DLD1 (cell line): ENCODE measurements around the gene MPIG6B.

Source experiments
- in situ Hi-C: cut with HindIII; loops from 2 replicates; pipeline ENCODE4 v1.10.0; 2017; ENCODE audit warnings: low sequenced_read_pairs

The MPIG6B gene

DNA sequence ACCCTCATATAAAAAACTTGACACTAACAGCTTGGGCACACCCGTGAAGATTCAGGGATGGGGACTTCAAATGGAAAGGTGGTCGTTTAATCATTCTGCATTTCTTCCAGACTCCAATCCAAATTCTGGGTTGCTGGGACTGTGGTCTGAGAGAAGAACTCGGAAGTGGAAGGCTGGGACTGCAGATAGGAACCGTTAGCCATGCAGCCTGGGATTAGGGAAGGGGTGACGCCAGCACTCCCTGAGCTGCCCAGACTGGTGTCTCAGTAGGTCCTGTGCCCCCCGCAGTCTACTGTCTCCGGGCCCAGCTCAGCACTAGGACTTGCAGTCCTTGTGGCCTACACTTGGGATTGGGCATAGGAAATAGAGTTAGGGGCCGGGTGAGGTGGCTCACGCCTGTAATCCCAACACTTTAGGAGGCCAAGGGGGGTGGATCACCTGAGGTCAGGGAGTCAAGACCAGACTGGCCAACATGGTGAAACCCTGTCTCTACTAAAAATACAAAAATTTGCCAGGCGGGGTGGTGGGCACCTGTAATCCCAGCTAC is 13.7 kb downstream of the MPIG6B start:
- in situ Hi-C loops, result no loop called here

GRCh38 chr6:31737315-31737990 is 14.3 kb downstream of the MPIG6B start:
- in situ Hi-C loops, result no loop called here

- in situ Hi-C loops, result no loop called here
Observed at GRCh38 chr6:31737991-31738979, 15.1 kb downstream of the MPIG6B start.

GRCh38 chr6:31739639-31740396 is 16.6 kb downstream of the MPIG6B start, which contains the start of gene MSH5:
Gene MSH5 (plus strand): TSS chr6:31740005. CDS start chr6:31740467, 462 bp downstream.
- in situ Hi-C loops, result no loop called here

- in situ Hi-C loops, result no loop called here
Observed at GRCh38 chr6:31740397-31741223, 17.4 kb downstream of the MPIG6B start.

DNA sequence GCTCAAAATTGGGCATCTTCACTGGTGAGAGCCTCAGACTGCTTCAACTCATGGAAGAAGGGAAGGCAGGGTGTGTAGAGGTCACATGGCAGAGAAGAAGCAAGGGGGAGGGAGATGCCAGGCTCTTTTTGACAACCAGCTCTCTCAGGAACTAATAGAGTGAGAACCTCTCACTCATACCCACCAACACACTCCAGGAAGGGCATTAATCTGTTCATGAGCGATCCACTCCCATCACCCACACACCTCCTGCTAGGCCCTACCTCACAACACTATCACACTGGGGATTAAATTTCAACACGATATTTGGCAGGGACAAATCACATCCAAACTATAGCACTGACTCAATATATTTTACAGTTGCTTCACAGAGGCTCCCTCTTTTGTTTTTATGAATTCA is 18.6 kb downstream of the MPIG6B start:
- in situ Hi-C loops, result no loop called here

GRCh38 chr6:31742894-31743293 is 19.7 kb downstream of the MPIG6B start:
- in situ Hi-C loops, result no loop called here

DNA sequence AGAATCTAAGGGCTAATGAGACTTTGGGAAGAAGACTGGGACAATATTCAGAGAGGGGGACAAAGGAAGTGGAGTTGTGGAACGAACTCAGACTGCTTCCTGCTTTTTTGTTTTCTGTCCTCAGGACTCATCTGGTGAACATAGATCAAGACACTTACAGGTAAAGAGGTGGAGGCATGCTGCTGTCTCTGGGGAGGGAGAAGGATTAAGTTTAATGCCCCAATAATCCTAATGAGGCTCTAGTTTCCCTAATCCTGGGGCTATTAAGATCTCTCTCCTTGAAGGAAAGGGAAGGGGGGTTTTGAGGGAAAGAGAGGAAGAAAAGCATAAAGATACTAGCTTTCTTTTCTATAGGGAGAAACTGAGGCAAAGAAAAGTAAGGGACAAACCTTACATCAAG is 21.2 kb downstream of the MPIG6B start:
- in situ Hi-C loops, result no loop called here

DNA sequence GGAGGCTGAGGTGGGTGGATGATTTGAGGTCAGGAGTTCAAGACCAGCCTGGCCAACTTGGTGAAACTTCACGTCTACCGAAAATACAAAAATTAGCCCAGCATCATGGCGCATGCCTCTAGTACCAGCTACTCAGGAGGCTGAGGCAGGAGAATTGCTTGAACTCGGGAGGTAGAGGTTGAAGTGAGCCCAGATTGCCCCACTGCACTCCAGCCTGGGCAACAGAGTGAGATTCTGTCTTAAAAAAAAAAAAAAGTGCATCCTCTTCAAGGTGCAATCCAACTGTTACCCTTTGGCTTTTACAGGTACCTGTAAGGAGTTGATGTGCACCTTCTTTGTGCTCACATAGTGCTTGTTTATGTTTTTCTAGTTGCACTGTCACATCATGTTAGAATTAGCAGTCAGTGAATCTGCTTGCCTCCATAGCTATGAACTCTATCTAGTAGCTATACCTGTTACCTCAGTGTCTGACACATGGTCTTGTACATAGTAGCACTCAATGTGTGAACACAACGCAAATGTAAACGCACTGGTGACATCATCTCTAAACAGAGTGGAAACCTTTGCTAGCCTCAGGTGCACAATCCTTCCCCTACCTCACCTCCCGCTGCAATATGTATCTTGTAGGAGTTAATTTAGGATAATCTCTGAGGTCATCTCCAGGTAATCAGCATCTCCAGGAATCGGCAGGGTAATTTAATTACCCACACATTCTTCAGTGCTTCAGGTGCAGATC is 26.3 kb downstream of the MPIG6B start:
- in situ Hi-C loops, result no loop called here

DNA sequence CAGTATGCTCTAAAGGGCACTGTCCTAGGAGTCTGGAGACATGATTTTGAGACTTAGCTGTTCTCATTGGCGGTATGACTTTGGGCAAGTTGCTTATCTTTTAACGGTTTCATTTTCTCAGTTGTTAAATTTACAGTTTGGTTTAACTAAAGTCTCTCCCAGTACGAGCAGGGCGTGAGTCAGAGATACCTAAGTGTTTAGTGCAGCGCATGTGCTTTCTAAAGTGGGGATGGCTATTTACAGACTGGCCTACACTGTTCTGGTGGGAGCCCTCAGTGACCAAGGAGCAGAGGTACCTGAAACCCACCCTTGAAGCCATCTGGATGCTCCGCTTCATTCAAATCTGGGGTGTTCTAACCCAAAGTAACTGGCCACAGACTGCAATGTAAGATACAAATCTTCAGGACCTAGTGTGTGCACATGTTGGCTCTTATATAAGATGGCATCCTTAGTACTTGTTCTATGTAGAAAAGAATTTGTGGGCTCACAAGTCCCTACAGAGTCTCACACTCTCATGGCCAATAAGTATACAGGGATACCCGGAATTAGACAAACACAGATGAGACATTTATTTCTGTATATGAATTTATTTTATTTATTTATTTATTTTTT is 27.3 kb downstream of the MPIG6B start:
- in situ Hi-C loops, result no loop called here

GRCh38 chr6:31752739-31753319 is 29.7 kb downstream of the MPIG6B start:
- in situ Hi-C loops, result no loop called here

DNA sequence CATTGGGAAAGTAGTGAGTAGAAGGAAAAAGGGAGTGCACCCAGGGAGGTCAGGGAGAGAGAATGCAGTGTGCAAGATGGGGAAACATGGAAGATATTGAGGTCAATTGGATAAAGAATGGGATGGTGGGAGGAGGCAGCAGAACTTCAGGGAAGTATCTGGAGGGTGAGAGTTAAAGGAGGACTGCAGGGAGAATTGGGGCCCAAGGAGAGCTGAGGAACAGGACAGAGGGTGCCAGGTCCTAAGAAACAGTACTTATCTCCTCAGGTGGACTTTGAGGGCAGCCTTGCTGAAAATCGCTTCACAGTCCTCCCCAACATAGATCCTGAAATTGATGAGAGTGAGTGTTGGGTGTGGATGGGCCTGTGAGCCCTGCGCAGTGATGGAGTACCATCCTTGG is 35.1 kb downstream of the MPIG6B start:
- in situ Hi-C loops, result no loop called here

DNA sequence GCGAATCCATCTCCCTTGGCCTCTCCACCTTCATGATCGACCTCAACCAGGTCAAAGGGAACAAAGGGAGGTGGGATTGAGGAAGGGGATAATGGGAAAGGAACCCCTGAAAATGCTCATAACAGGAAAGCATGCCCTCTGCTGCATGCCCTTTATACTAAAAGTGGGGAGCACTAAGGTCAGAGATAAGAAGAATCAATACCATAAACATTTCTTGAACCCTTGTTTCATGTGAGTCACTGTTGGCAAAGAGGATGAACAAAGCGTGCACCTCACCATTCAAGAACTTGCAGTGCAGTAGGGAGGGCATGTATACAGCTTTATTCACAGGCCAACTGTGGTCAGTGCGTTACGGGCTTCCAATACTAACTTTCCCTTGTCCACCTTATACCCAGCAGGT is 37.6 kb downstream of the MPIG6B start:
- in situ Hi-C loops, result no loop called here

DNA sequence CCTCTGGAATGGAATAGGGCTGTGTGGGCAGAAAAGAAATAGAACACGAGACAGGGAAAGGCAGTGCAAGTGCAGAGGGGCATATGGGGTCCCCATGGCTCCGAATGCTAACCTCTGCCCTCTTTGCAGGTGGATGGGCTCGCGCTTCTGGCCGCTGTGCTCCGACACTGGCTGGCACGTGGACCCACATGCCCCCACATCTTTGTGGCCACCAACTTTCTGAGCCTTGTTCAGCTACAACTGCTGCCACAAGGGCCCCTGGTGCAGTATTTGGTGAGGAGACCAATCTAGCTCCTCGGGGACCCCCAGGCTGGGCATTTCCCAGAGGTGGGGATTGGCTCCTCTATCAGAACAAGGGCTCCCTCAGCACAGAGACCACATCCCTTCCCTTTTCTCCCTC is 38.2 kb downstream of the MPIG6B start:
- in situ Hi-C loops, result no loop called here

DNA sequence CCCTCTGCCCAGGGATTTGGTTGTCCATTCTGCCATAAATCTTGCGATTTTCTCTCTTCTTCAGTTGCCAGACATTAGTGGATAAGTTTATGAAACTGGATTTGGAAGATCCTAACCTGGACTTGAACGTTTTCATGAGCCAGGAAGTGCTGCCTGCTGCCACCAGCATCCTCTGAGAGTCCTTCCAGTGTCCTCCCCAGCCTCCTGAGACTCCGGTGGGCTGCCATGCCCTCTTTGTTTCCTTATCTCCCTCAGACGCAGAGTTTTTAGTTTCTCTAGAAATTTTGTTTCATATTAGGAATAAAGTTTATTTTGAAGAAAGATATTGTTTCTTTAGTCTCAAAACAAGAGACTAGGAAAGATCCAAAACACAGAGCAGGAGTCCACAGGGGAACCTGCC is 39.2 kb downstream of the MPIG6B start, which contains the start of gene SAPCD1:
SAPCD1 (plus strand) TSS at position 301 of the 400 bp plus-strand sequence. CDS start 399 bp downstream, outside the sequence.
- in situ Hi-C loops, result no loop called here

- in situ Hi-C loops, result no loop called here
Observed at GRCh38 chr6:31762878-31763618, 39.9 kb downstream of the MPIG6B start.

DNA sequence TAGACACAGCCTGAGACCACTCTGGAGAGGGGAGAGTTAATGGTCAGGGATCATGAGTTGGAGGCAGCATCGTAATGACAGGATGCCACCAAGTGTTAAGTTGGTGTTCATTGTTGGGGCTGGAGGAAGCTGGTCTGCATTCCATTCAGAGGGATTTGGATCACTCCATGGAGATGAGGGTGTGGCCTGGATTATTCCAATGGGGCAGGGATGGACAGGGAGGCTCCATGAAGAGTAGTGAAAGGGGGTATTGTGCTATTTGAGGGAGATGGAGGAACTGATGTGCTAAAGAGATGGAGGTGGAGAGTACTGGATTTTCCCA is 40.4 kb downstream of the MPIG6B start:
- in situ Hi-C loops, result no loop called here

GRCh38 chr6:31764198-31764597 is 41.0 kb downstream of the MPIG6B start:
- in situ Hi-C loops, result no loop called here
